ENCODE measurements around the gene HAUS3.

Gene HAUS3

DNA sequence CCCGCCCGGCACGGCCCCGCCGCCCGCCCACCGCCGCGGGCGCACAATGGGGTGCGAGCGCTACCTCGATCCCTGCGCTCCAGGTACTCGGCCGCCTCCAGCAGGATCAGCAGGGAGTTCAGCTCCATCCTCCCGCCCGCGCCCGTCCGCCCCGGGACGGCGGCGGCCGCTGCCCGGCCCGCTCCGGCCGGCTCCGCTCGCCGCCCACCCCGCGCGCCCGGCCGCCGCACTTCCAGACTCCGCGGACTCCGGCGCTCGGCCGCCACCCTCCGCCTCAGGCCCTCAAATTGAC, 19.9 kb upstream of the HAUS3 start, which contains the start of gene MXD4:
TSS of gene MXD4 (minus strand) at position 257 of the 292 bp plus-strand sequence. CDS start at position 128, 129 bp downstream.
- Histone ChIP-seq H3K27me3 (ENCODE audit: insufficient read depth, low read length) (no peaks in the 10 kb centered on the region), H3K27ac (ENCODE audit: low read depth, low read length) (peak within 1 kb of the TSS; percentile 68), H3K4me1 (ENCODE audit: control insufficient read depth, insufficient read depth, low read length, unreplicated experiment) (peaks cover 37% of the 10 kb centered on the region), H2AFZ (ENCODE audit: low read length, unreplicated experiment) (peak within 1 kb of the TSS; percentile 42), H3K79me2 (ENCODE audit: control insufficient read depth, insufficient read depth, low read length, unreplicated experiment) (peaks cover 24% of the 10 kb centered on the region), H3K4me3 (ENCODE audit: low read depth, low read length) (peak within 1 kb of the TSS; percentile 99), H3K36me3 (ENCODE audit: insufficient read depth, low read length) (no peaks in the 10 kb centered on the region)

DNA sequence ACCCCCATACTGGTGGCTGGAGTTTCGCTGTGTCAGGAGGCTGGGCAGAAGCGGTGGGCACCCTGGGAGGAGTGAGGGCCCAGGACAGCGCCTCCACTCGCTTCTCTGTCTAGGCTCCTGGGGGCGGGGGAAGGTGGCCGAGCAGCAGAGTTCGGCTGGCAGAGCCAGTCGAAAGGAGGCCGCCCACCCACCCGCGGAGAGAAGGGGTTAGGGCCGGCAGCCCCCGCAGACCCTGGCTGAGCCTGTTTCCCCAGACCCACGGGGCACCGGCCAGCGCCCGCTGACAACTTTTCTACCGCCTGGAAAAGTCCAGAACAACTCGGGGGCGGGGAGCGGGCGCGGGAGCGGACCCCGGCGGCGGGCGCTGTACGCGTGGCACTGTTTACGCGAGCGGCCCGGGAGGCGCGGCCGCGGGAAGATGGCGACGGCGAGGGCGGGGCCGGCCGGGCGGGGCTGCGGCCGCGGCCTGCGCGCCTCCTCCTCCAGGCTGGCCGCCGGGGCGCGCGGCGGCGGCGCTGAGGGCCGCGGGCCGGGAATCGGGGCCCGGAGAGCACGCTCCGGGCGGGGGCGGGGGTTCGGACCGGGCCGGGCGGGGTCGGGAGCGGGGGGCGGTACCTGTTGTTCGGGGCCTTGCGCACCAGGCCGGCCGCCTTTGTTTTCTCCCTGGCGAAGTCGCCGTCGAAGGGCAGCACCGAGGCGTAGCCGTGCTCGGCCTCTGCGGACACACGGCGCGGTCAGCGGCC, 19.4 kb upstream of the HAUS3 start:
- Histone ChIP-seq H3K27ac (ENCODE audit: low read depth, low read length) (peak overlapping the region; percentile 68), H3K79me2 (ENCODE audit: control insufficient read depth, insufficient read depth, low read length, unreplicated experiment) (peaks cover 24% of the 10 kb centered on the region), H2AFZ (ENCODE audit: low read length, unreplicated experiment) (peak overlapping the region; percentile 42)

DNA sequence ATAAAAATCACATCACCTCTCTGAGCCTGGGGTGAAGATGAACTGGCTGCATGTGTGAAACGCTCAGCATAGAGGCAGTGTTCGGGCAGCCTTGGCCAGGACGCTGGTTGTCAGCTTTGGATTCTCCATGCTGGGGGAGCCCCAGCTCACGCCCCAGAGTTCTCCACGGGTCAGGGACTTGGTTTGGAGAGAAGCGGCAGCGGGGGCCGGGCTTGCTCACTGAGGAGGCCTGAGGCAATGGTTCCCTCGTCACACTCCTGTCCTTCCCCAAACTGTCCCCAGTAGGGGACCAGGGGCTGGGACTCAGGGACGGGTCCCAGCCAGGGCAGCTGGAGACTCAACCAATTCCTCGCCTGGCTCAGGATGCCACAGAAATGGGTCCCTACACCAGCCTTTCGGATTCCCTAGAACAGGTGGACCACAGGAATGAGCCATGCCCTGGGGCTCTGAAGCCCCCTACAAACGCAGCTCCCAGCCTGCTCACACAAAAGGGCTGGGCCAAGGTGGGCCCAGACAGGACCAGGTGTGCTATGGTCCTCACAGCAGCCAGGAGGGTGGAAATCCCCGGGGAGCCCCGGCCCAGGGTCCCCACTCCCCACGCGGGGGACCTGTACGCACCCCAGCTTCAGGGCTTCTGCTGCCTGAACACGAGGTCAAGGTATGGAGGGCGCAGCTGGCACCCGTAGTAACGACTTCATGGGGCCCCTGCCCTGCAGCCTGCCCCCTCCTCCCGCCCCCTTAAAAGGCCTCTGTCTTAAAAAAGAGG, 18.6 kb upstream of the HAUS3 start:
- Histone ChIP-seq H3K36me3 (ENCODE audit: insufficient read depth, low read length) (no peaks in the 10 kb centered on the region), H2AFZ (ENCODE audit: low read length, unreplicated experiment) (peak overlapping the region; percentile 42), H3K27ac (ENCODE audit: low read depth, low read length) (peak overlapping the region; percentile 68; the same call in 1 of the 2 replicates), H3K4me3 (ENCODE audit: low read depth, low read length) (peak overlapping the region; percentile 99), H3K27me3 (ENCODE audit: insufficient read depth, low read length) (no peaks in the 10 kb centered on the region), H3K4me1 (ENCODE audit: control insufficient read depth, insufficient read depth, low read length, unreplicated experiment) (peaks cover 36% of the 10 kb centered on the region), H3K79me2 (ENCODE audit: control insufficient read depth, insufficient read depth, low read length, unreplicated experiment) (peaks cover 24% of the 10 kb centered on the region)

More for the DNA sequence above, 19.4 kb upstream of the HAUS3 start:
- peaks cover 37% of the 10 kb centered on the region for H3K4me1 ChIP-seq (ENCODE audit: control insufficient read depth, insufficient read depth, low read length, unreplicated experiment)
- no peaks in the 10 kb centered on the region for H3K36me3 ChIP-seq (ENCODE audit: insufficient read depth, low read length)
- H3K4me3 ChIP-seq (ENCODE audit: low read depth, low read length): peak overlapping the region; percentile 99
- no peaks in the 10 kb centered on the region for H3K27me3 ChIP-seq (ENCODE audit: insufficient read depth, low read length)

DNA sequence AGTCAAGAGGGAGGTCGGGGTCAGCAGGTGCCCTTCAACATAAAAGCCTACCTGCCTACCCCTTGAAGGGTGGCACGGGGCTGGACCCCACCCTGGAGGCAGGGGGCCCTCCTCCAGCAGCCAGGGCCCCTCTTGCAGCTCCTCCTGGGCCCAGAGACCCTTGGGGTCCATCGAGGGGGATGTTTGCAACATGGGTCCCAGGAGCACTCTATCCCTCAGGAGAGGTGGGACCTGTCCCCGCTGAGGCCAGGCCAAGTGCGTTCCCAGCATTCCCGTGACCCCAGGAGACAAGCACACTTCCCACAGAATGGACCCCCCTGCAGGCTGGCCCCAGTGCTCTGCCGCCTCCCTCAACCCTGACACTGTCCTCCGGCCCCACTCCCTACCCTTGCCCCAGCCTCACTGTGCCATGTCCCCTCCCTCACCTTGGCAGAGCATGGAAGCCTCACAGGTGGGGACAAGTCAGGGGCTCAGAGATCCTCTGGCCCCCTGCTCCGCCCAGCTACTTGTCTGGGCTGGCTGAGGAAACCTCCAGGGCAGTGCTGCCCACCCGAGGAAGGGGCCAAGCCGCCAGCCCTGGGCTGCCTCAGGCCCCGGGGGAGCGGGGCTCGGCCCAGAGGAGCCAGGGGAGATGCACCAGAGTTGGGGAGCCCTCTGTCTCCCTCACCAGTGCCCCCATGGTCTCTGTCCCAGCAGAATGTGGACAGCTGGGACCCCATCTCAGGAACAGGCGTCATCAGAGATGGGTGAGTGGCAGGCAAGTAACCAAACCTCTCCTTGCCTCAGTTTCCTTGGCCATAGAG, 17.8 kb upstream of the HAUS3 start:
- no peaks in the 10 kb centered on the region for H3K27me3 ChIP-seq (ENCODE audit: insufficient read depth, low read length)
- H2AFZ ChIP-seq (ENCODE audit: low read length, unreplicated experiment): no peak overlapping the region
- peak overlapping the region; percentile 99 for H3K4me3 ChIP-seq (ENCODE audit: low read depth, low read length)
- no peak overlapping the region for H3K27ac ChIP-seq (ENCODE audit: low read depth, low read length)
- H3K36me3 ChIP-seq (ENCODE audit: insufficient read depth, low read length): 0 out of 2 replicates have a peak, but pooled peaks cover 4% of the 10 kb centered on the region
- H3K4me1 ChIP-seq (ENCODE audit: control insufficient read depth, insufficient read depth, low read length, unreplicated experiment): peaks cover 36% of the 10 kb centered on the region
- H3K79me2 ChIP-seq (ENCODE audit: control insufficient read depth, insufficient read depth, low read length, unreplicated experiment): peaks cover 31% of the 10 kb centered on the region

DNA sequence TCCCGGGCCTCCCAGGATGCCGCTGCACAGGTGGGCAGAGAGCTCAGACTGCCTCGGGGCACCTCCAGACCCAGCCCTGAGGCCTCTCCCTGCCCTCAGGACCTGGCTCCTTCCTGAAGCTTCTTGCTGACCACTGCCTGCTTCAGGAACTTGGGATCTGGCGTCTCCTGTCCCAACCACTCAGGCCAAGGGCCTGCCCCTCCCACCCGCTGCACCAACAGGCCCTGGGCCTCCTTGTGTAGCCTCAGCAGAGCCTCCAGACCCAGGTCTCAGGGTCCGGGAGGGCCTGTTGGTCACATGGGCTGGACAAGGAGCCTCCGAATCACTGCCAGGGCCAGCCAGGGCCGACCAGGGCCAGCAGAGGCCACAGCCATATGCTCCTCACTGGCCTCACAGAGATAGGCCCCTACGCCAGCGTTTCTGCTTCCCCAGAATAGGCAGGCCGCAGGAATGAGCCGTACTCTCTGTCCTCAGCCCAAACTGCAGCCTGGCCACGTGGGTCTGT, 17.2 kb upstream of the HAUS3 start:
- no peak overlapping the region for H2AFZ ChIP-seq (ENCODE audit: low read length, unreplicated experiment)
- H3K4me1 ChIP-seq (ENCODE audit: control insufficient read depth, insufficient read depth, low read length, unreplicated experiment): peaks cover 36% of the 10 kb centered on the region
- H3K36me3 ChIP-seq (ENCODE audit: insufficient read depth, low read length): 0 out of 2 replicates have a peak, but pooled peaks cover 7% of the 10 kb centered on the region
- peak overlapping the region; percentile 99; the same call in 1 of the 2 replicates for H3K4me3 ChIP-seq (ENCODE audit: low read depth, low read length)
- H3K27ac ChIP-seq (ENCODE audit: low read depth, low read length): no peak overlapping the region
- no peaks in the 10 kb centered on the region for H3K27me3 ChIP-seq (ENCODE audit: insufficient read depth, low read length)
- H3K79me2 ChIP-seq (ENCODE audit: control insufficient read depth, insufficient read depth, low read length, unreplicated experiment): peaks cover 35% of the 10 kb centered on the region

DNA sequence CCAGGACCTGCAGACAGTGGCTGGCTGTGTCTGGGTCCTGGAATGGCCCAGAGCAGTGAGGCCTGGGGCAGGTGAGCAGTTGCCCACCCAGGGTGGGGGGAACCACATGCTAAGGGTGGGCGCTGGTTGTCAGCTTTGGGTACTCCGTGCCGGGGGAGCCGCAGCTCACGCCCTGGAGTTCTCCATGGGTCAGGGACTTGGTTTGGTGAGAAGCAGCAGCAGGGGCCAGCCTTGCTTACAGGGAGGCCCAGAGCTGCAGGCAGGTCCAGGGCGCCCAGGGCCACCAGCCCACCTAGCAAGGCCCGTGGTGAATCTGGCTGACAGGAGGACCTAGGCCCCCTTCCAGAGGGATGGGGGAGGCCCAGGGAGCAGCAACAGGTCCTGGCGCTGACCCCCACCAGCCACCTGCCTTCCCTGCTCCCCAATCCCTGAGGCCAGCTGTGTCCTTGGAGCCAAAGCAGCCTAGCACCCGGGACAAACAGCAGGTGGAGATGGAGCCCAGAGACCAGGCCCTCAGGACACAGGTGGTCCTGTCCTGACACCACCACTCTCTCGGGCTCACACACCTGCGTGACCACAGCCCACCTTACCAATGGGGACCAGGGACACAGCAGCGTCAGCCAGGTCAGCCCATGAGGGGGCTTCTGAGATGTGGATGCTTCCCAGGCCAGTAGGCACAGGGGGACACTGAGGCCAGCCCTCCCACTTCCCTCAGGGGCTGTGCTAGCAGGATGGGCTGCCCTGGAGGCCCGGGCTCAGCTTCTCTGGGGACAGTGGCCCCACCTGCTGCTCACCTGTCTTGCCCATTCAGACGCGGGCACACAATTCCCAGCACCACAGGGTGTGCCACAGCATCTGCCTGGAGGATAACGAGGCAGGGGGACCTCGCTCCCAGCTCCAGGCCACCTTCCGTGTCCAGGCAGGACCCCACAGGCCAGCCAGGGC, 16.4 kb upstream of the HAUS3 start:
- H3K27ac ChIP-seq (ENCODE audit: low read depth, low read length): no peak overlapping the region
- H3K79me2 ChIP-seq (ENCODE audit: control insufficient read depth, insufficient read depth, low read length, unreplicated experiment): peaks cover 35% of the 10 kb centered on the region
- H3K36me3 ChIP-seq (ENCODE audit: insufficient read depth, low read length): 0 out of 2 replicates have a peak, but pooled peaks cover 7% of the 10 kb centered on the region
- H2AFZ ChIP-seq (ENCODE audit: low read length, unreplicated experiment): no peak overlapping the region
- H3K4me3 ChIP-seq (ENCODE audit: low read depth, low read length): no peak overlapping the region
- no peaks in the 10 kb centered on the region for H3K27me3 ChIP-seq (ENCODE audit: insufficient read depth, low read length)
- peaks cover 36% of the 10 kb centered on the region for H3K4me1 ChIP-seq (ENCODE audit: control insufficient read depth, insufficient read depth, low read length, unreplicated experiment)

DNA sequence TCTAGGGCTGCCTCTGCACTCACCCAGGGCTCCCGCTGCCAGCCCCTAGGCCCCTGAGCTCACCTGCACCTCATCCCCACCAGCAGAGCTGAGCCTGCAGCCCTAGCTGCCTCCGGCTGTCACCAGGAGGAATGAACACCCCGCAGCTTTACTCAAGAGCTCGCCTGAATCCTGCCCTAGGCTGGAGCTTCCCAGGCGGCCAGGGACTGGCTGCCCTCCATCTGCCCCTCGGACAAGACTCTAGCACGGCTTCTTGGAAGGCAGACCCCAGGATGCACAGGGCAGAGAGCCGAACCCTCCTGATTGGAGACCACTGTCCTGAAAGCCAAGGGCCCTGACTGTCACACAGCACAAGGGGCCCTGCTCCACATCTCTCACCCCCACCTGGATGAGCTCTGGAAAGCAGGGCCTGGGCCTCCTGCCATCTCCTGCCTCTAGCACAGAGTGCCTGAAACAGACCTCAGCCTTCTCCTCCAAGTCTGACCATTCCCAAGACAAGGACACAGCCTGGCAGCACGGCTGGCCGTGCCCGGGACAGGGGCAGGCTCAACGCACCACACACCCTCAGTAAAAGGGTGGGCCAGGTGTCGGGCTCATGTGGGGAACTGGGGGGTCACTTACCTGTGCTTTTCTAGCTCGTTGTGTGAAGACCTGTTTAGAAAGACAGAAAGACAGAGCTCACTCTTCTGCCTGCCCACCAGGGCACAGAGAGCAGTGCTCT, 15.6 kb upstream of the HAUS3 start:
- peaks cover 36% of the 10 kb centered on the region for H3K4me1 ChIP-seq (ENCODE audit: control insufficient read depth, insufficient read depth, low read length, unreplicated experiment)
- no peaks in the 10 kb centered on the region for H3K27me3 ChIP-seq (ENCODE audit: insufficient read depth, low read length)
- H2AFZ ChIP-seq (ENCODE audit: low read length, unreplicated experiment): no peak overlapping the region
- H3K4me3 ChIP-seq (ENCODE audit: low read depth, low read length): no peak overlapping the region
- H3K79me2 ChIP-seq (ENCODE audit: control insufficient read depth, insufficient read depth, low read length, unreplicated experiment): peaks cover 35% of the 10 kb centered on the region
- 0 out of 2 replicates have a peak, but pooled peaks cover 7% of the 10 kb centered on the region for H3K36me3 ChIP-seq (ENCODE audit: insufficient read depth, low read length)
- no peak overlapping the region for H3K27ac ChIP-seq (ENCODE audit: low read depth, low read length)

DNA sequence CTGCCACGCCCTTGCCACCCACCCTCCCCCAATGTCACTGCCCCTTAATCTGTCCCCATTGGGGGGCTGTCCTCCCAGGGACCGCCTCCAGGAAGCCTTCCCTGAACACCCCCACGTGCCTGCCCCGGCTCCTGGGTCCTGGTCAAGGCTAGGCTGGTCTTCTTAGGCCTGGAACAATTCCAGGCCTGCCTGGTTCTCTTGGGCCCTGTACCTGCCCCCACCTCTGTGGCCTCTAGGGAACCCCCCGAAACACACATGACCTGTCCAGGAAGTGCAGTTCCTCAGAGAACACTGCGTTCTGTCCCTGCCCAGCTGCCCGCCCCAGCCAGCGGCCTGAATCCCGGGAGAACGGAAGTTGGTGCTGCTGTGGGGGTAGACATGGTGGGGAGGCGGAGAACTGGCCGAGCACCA, 14.9 kb upstream of the HAUS3 start:
- Histone ChIP-seq H3K27ac (ENCODE audit: low read depth, low read length) (0 out of 2 replicates have a peak overlapping the region, but pooled peaks have one; percentile 13), H3K36me3 (ENCODE audit: insufficient read depth, low read length) (0 out of 2 replicates have a peak, but pooled peaks cover 7% of the 10 kb centered on the region), H3K4me1 (ENCODE audit: control insufficient read depth, insufficient read depth, low read length, unreplicated experiment) (peaks cover 36% of the 10 kb centered on the region), H3K27me3 (ENCODE audit: insufficient read depth, low read length) (no peaks in the 10 kb centered on the region), H2AFZ (ENCODE audit: low read length, unreplicated experiment) (no peak overlapping the region), H3K79me2 (ENCODE audit: control insufficient read depth, insufficient read depth, low read length, unreplicated experiment) (peaks cover 35% of the 10 kb centered on the region), H3K4me3 (ENCODE audit: low read depth, low read length) (no peak overlapping the region)

DNA sequence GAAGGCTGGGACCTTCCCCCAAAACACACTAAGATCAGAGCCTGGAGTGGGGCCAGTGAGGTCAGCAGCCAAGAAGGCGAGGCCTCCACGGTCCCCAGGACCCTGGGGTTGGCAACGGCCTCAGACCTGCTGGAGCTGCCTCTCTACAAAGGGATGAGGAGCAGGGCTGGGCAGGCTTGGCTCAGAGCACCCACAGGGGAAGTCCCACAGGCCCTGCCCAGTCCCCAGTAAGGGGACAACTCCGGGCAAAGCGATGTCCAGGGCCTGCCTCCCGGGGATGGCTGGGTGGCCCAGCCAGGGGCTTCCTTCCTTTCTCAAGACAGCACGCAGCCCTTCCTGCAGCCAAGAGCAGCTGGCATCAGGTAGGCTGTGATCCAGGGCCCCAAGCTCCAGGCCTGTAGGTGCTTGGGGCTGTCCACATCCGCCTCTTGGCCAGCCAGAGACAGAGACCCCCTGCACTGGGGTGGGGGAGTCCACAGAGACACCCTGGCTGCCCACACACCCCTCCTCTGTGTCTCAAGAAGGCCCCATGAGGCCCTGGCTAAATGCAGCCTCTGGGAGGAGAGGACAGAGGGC, 14.3 kb upstream of the HAUS3 start:
- no peak overlapping the region for H2AFZ ChIP-seq (ENCODE audit: low read length, unreplicated experiment)
- H3K4me3 ChIP-seq (ENCODE audit: low read depth, low read length): no peak overlapping the region
- H3K27me3 ChIP-seq (ENCODE audit: insufficient read depth, low read length): no peaks in the 10 kb centered on the region
- H3K79me2 ChIP-seq (ENCODE audit: control insufficient read depth, insufficient read depth, low read length, unreplicated experiment): peaks cover 35% of the 10 kb centered on the region
- H3K36me3 ChIP-seq (ENCODE audit: insufficient read depth, low read length): 0 out of 2 replicates have a peak, but pooled peaks cover 7% of the 10 kb centered on the region
- H3K4me1 ChIP-seq (ENCODE audit: control insufficient read depth, insufficient read depth, low read length, unreplicated experiment): peaks cover 36% of the 10 kb centered on the region
- H3K27ac ChIP-seq (ENCODE audit: low read depth, low read length): 0 out of 2 replicates have a peak overlapping the region, but pooled peaks have one; percentile 13

Measured in ACC112 (cell line).